Heart left ventricle (tissue), 13 donors: ENCODE results near the gene SLC25A47.
"Not testable (repeated sequence)": the region's sequence is repeated elsewhere in the genome, so short reads cannot be mapped to it uniquely, and the experiment has no call there.

Experiments used
- POLR2A ChIP-seq, 2 donors: fragments of 450-650 bp; IDR thresholded peaks; one replicate each; pipeline ENCODE4 v1.6.1; 2017; ENCODE audit warnings: antibody characterized with exemption in 2 of 2, mild to moderate bottlenecking in 2 of 2, moderate library complexity in 2 of 2
- TF ChIP-seq, protein P1 (sequence below), 12 donors: fragments of 200-600 bp; sonication (generic) in 4 of 12; IDR thresholded peaks; one replicate each; pipeline versions ENCODE4 v1.5.0 to v1.8.0; 2018 to 2022; ENCODE audit warnings: antibody characterized with exemption in 12 of 12, mild to moderate bottlenecking in 5 of 12
- donor health status: ischemic (EF 13 %, LVEDD 7.1; RV severe dilation, severe dysfunction).
- donor health status: DM: no; HTN: yes; CAD: no.
- donor health status: DM: no; HTN: no; CAD: no.
- donor health status: ischemic (EF 25% LVEDD 6.9; RV normal size, moderate dysfunction).
- donor health status: ischemic (EF 25% LVEDD 5.7; RV mildly dilated, moderate dysfunction).
- donor health status: ischemic (EF 35%, LVEDD 5.7; RV mildly dilated, moderate dysfunction).
- donor health status: nonischemic (EF 11% LVEDD 7.7; RV severe dilation, severe dysfunction).
- donor health status: DM: yes; HTN: yes; CAD: no.
- donor health status: PGD.
- donor health status: ischemic (EF 29% LVEDD 5.4; RV normal size, mild dysfunction).
- donor health status: nonischemic (EF 23%, LVEDD 6.1; RV moderate dilation, normal function).

DNA sequence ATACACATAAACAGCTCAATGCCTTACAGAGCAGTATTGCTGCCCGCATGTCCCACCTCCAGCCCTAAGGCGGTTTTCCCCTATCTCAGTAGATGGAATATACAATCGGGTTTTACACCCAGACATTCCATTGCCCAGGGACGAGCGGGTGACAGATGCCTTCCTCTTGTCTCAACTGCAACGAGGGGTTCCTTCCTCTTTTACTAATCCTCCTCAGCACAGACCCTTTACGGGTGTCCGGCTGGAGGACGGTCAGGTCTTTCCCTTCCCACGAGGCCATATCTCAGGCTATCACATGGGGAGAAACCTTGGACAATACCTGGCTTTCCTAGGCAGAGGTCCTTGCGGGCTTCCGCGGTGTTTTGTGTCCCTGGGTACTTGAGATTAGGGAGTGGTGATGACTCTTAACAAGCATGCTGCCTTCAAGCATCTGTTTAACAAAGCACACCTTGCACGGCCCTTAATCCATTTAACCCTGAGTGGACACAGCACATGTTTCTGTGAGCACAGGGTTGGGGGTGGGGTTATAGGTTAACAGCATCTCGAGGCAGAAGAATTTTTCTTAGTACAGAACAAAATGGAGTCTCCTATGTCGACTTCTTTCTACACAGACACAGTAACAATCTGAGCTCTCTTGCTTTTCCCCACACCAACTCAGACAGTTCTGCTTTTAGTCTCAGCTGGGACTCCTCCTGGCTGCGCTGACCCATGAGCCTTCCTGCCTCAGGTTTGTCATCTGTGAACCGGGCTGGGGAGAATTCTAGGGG lies 10.8 kb upstream of the SLC25A47 start:
- TF ChIP-seq, protein P1, sequence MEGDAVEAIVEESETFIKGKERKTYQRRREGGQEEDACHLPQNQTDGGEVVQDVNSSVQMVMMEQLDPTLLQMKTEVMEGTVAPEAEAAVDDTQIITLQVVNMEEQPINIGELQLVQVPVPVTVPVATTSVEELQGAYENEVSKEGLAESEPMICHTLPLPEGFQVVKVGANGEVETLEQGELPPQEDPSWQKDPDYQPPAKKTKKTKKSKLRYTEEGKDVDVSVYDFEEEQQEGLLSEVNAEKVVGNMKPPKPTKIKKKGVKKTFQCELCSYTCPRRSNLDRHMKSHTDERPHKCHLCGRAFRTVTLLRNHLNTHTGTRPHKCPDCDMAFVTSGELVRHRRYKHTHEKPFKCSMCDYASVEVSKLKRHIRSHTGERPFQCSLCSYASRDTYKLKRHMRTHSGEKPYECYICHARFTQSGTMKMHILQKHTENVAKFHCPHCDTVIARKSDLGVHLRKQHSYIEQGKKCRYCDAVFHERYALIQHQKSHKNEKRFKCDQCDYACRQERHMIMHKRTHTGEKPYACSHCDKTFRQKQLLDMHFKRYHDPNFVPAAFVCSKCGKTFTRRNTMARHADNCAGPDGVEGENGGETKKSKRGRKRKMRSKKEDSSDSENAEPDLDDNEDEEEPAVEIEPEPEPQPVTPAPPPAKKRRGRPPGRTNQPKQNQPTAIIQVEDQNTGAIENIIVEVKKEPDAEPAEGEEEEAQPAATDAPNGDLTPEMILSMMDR (IDR thresholded peaks at IDR 0.05): not testable (repeated sequence)
- TF ChIP-seq POLR2A (IDR thresholded peaks at IDR 0.05): not testable (repeated sequence)
